ENCODE measurements around the gene RUNX1. TPM values are rescaled to one million over a fixed set of nuclear protein-coding genes. Genes with fewer than 3 reads are reported as not detected.

RUNX1 gene
- total RNA-seq, 1 experiment from 2014 or later, result 0.52 TPM

DNA sequence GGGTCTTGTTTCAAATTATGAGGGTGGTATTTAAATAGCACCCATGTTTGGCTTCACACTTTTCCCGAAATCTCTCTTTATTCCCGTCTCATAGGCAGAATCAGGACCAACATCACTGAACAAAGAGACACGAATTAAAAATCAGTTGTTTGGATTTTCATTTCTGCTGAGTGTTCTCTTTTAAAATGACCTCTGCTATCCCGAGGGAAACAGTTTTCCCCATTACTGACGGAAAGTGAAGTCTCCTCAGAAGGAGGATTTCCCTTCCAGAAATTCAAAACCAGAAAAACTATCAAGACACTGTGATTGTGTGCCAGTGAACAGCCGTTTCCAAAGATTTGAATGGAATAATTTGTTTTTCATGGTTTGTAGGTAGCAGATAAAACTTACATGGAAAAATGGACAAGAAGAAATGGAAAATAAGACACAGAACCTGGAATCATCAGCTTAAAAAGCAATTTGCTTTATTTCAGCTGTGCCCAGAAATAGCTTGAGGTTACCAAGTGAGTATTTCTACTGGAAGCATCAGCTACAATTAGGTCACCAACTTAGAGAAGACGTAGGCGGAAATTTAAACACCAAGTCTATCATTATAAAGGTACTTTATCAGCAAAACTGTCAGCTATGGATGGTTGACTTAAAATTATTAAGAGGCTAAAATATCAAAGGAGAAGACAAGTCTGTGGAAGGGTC lies 68.5 kb downstream of the RUNX1 start:
- no TSS peak for BruUV-seq (replicated peaks)
- H3K27me3 ChIP-seq (replicated peaks; ENCODE audit: insufficient read depth, low read depth, low read length, poor library complexity), result peaks cover 20% of the 10 kb centered on the region
- no peaks in the 10 kb centered on the region for H3K4me1 ChIP-seq (ENCODE audit: insufficient read depth, low read length, poor library complexity, severe bottlenecking)
- intact Hi-C loops (cut with micrococcal nuclease; ENCODE audit: unreplicated experiment), result no loop called here
- H3K27ac ChIP-seq (ENCODE audit: low read depth, low read length, poor library complexity, severe bottlenecking), result no peak overlapping the region
- ChIA-PET POLR2A (ENCODE audit: low non-redundant PET) (no interaction called here), CTCF (no interaction called here)
- H3K4me3 ChIP-seq (ENCODE audit: low read depth, low read length, poor library complexity, severe bottlenecking), result no peak overlapping the region
- DNase-seq (ENCODE audit: low spot score), result no peak
- no peaks in the 10 kb centered on the region for H3K9me3 ChIP-seq (ENCODE audit: low read depth, low read length, poor library complexity, severe bottlenecking)
- TF ChIP-seq EZH2 (IDR thresholded peaks at IDR 0.05; ENCODE audit: borderline replicate concordance, low read depth, low read length, poor library complexity, severe bottlenecking), result no peak
- TF ChIP-seq, protein P1, sequence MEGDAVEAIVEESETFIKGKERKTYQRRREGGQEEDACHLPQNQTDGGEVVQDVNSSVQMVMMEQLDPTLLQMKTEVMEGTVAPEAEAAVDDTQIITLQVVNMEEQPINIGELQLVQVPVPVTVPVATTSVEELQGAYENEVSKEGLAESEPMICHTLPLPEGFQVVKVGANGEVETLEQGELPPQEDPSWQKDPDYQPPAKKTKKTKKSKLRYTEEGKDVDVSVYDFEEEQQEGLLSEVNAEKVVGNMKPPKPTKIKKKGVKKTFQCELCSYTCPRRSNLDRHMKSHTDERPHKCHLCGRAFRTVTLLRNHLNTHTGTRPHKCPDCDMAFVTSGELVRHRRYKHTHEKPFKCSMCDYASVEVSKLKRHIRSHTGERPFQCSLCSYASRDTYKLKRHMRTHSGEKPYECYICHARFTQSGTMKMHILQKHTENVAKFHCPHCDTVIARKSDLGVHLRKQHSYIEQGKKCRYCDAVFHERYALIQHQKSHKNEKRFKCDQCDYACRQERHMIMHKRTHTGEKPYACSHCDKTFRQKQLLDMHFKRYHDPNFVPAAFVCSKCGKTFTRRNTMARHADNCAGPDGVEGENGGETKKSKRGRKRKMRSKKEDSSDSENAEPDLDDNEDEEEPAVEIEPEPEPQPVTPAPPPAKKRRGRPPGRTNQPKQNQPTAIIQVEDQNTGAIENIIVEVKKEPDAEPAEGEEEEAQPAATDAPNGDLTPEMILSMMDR (conservative IDR thresholded peaks at IDR 0.05; ENCODE audit: low read depth, low read length), result no peak
- no peaks in the 10 kb centered on the region for H3K36me3 ChIP-seq (ENCODE audit: insufficient read depth, low read length, poor library complexity, severe bottlenecking)

DNA sequence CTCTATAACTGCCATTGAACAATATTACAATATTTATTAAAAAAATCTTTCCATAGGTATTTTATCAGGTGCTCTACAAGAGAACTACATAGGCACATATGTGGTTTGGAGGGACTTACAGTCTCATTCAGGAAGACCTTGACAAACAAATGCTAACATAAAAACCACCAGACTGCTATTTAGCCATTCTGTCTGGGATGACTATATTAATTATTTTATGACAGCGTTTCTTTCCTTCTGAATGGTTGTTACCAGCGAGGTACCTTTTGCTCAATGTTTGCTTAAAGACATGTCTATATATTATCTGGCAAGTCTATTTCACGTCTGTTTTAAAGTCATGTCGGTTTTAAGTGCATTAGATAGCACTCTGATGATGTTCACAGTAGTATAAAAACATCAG lies 69.7 kb downstream of the RUNX1 start:
- Histone ChIP-seq H3K27ac (ENCODE audit: low read depth, low read length, poor library complexity, severe bottlenecking) (no peak overlapping the region), H3K4me3 (ENCODE audit: low read depth, low read length, poor library complexity, severe bottlenecking) (no peak overlapping the region), H3K4me1 (ENCODE audit: insufficient read depth, low read length, poor library complexity, severe bottlenecking) (no peaks in the 10 kb centered on the region), H3K36me3 (ENCODE audit: insufficient read depth, low read length, poor library complexity, severe bottlenecking) (no peaks in the 10 kb centered on the region), H3K9me3 (ENCODE audit: low read depth, low read length, poor library complexity, severe bottlenecking) (no peaks in the 10 kb centered on the region), H3K27me3 (replicated peaks; ENCODE audit: insufficient read depth, low read depth, low read length, poor library complexity) (peaks cover 20% of the 10 kb centered on the region)
- POLR2A ChIA-PET (ENCODE audit: low non-redundant PET), result no interaction called here
- BruUV-seq (replicated peaks), result no TSS peak
- intact Hi-C loops (cut with micrococcal nuclease; ENCODE audit: unreplicated experiment), result no loop called here
- DNase-seq (ENCODE audit: low spot score), result no peak
- CTCF ChIA-PET, result no interaction called here
- TF ChIP-seq, protein P1 (conservative IDR thresholded peaks at IDR 0.05; ENCODE audit: low read depth, low read length), result no peak
- no peak for TF ChIP-seq EZH2 (IDR thresholded peaks at IDR 0.05; ENCODE audit: borderline replicate concordance, low read depth, low read length, poor library complexity, severe bottlenecking)

DNA sequence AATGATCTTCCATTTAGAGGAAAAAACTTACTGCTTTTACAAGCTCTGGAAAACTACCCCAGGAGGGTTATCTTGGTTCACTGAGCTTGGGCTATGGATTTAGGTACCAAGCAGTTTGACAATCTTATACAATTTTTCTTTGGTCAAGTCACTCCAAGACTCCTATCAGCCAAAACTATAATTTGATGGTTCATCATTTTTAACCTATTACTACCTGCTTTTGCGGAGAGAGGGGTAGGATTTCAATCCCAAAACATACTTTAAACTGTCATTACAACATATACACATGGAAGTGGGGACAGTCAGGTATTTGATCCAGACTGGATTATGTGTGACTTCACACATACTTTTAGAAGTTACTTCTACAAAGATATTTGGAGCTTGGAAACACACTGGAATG lies 71.8 kb downstream of the RUNX1 start:
- CTCF ChIA-PET, result no interaction called here
- POLR2A ChIA-PET (ENCODE audit: low non-redundant PET), result no interaction called here
- intact Hi-C loops (cut with micrococcal nuclease; ENCODE audit: unreplicated experiment), result no loop called here
- no peak for DNase-seq (ENCODE audit: low spot score)
- Histone ChIP-seq H3K4me3 (ENCODE audit: low read depth, low read length, poor library complexity, severe bottlenecking) (no peak overlapping the region), H3K36me3 (ENCODE audit: insufficient read depth, low read length, poor library complexity, severe bottlenecking) (no peaks in the 10 kb centered on the region), H3K27me3 (replicated peaks; ENCODE audit: insufficient read depth, low read depth, low read length, poor library complexity) (peaks cover 20% of the 10 kb centered on the region), H3K27ac (ENCODE audit: low read depth, low read length, poor library complexity, severe bottlenecking) (no peak overlapping the region), H3K9me3 (ENCODE audit: low read depth, low read length, poor library complexity, severe bottlenecking) (no peaks in the 10 kb centered on the region), H3K4me1 (ENCODE audit: insufficient read depth, low read length, poor library complexity, severe bottlenecking) (no peaks in the 10 kb centered on the region)
- TF ChIP-seq, protein P1 (conservative IDR thresholded peaks at IDR 0.05; ENCODE audit: low read depth, low read length), result no peak
- no peak for TF ChIP-seq EZH2 (IDR thresholded peaks at IDR 0.05; ENCODE audit: borderline replicate concordance, low read depth, low read length, poor library complexity, severe bottlenecking)
- no TSS peak for BruUV-seq (replicated peaks)

Measured in A673 (cell line).